Hepatocyte (in vitro differentiated cells): ENCODE results near the gene CCL16. TPM values are rescaled to one million over a fixed set of nuclear protein-coding genes. Genes with fewer than 3 reads are reported as not detected.
A peak's percentile ranks its signal among the peaks of the same experiment; 100 is the strongest.

Source experiments
- DNase-seq: peaks from one replicate; pipeline ENCODE4 v3.0.0-alpha.2; 2016; ENCODE audit warnings: low spot score
- H2AFZ ChIP-seq: fragments of 200-600 bp; sonication (generic); 2 replicates; pipeline ENCODE4 v1.6.0; 2016; ENCODE audit warnings: antibody characterized with exemption, mild to moderate bottlenecking
- H3K27ac ChIP-seq: fragments of 200-600 bp; sonication (generic); 2 replicates; pipeline ENCODE4 v1.5.1; 2016; ENCODE audit warnings: mild to moderate bottlenecking
- H3K27me3 ChIP-seq: fragments of 200-600 bp; sonication (generic); 2 replicates; pipeline ENCODE4 v1.6.1; 2016
- H3K36me3 ChIP-seq: fragments of 200-600 bp; sonication (generic); replicated peaks from 2 replicates; pipeline ENCODE4 v1.5.1; 2016; ENCODE audit warnings: low read depth; ENCODE audit not compliant: insufficient read depth
- H3K4me1 ChIP-seq: fragments of 200-600 bp; sonication (generic); 2 replicates; pipeline ENCODE4 v1.5.1; 2016; ENCODE audit warnings: mild to moderate bottlenecking, moderate library complexity; ENCODE audit not compliant: insufficient read depth
- H3K4me2 ChIP-seq: fragments of 200-600 bp; sonication (generic); 2 replicates; pipeline ENCODE4 v1.6.0; 2016
- H3K4me3 ChIP-seq: fragments of 200-600 bp; sonication (generic); 2 replicates; pipeline ENCODE4 v1.5.1; 2016; ENCODE audit warnings: mild to moderate bottlenecking
- H3K79me2 ChIP-seq: fragments of 200-600 bp; sonication (generic); 2 replicates; pipeline ENCODE4 v1.6.0; 2017; ENCODE audit warnings: mild to moderate bottlenecking
- H3K9me2 ChIP-seq: fragments of 200-600 bp; sonication (generic); replicated peaks from 2 replicates; pipeline ENCODE4 v1.6.0; 2017; ENCODE audit warnings: mild to moderate bottlenecking; ENCODE audit not compliant: insufficient read depth
- H3K9me3 ChIP-seq: fragments of 200-600 bp; sonication (generic); 2 replicates; pipeline ENCODE4 v1.5.1; 2016; ENCODE audit warnings: low read depth, mild to moderate bottlenecking
- H4K20me1 ChIP-seq: fragments of 200-600 bp; sonication (generic); 2 replicates; pipeline ENCODE4 v1.6.0; 2016; ENCODE audit warnings: mild to moderate bottlenecking; ENCODE audit not compliant: insufficient read depth, poor library complexity, severe bottlenecking
- EZH2 ChIP-seq: fragments of 200-600 bp; sonication (generic); IDR thresholded peaks from 2 replicates; pipeline ENCODE4 v1.6.1; 2016; ENCODE audit warnings: antibody characterized with exemption, mild to moderate bottlenecking, borderline replicate concordance
- EZH2phosphoT487 ChIP-seq: fragments of 200-600 bp; sonication (generic); IDR thresholded peaks from one replicate; pipeline ENCODE4 v1.6.1; 2018; ENCODE audit warnings: antibody characterized with exemption, mild to moderate bottlenecking, low read depth, moderate library complexity; ENCODE audit not compliant: unreplicated experiment, severe bottlenecking
- WGBS: methylation state at CpG from one replicate; pipeline ENCODE4 v1.1.6; 2016; ENCODE audit warnings: low lambda C conversion rate; ENCODE audit errors: missing lambda C conversion rate; 5-methylcytosine and 5-hydroxymethylcytosine counted together
- polyA plus RNA-seq: library from polyadenylated mRNA; unstranded; fragments of >200 nt; fragmentation: Nextera tagmentation; extraction: Ambion mirVana; gene quantifications from 2 replicates; pipeline ENCODE4 v1.2.1, GENCODE V29; 2016
- total RNA-seq: library from RNA; depleted of rRNA; stranded (reverse); fragments of >200 nt; gene quantifications from 2 replicates; pipeline ENCODE4 v1.2.3, GENCODE V29; 2014
- TF ChIP-seq, protein P1 (sequence below): fragments of 200-600 bp; sonication (generic); IDR thresholded peaks from 2 replicates; pipeline ENCODE4 v1.5.1; 2016; ENCODE audit warnings: antibody characterized with exemption, mild to moderate bottlenecking; ENCODE audit not compliant: poor library complexity

CCL16 gene
- total and polyA plus RNA-seq, 2 experiments from 2014 or later = not detected

DNA sequence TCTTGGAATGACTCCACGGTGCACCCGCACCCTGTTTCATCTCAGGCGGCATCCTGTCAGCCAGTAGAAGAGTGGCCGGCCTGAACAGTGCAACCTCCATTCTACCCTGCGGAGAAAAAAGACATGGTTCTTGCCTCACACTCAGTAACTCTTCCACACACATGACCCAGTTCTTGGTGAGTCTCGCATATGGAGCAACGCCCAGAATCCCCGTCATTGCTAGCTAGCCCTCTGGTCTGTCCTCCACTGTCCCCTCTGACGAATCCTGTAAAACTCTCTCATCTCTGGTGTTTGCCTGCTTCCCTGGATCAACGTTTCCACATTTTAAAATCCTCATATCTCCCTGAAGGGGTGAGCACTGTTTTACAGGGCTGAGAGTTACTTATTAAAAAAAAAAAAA is 46.5 kb downstream of the CCL16 start:
- H3K9me3 ChIP-seq = no peaks in the 10 kb centered on the region
- DNase-seq = no peak
- no peak overlapping the region for H3K27ac ChIP-seq
- H2AFZ ChIP-seq = no peak overlapping the region
- H3K36me3 ChIP-seq = no peaks in the 10 kb centered on the region
- H4K20me1 ChIP-seq = no peaks in the 10 kb centered on the region
- no peaks in the 10 kb centered on the region for H3K9me2 ChIP-seq
- H3K4me1 ChIP-seq = no peaks in the 10 kb centered on the region
- H3K4me2 ChIP-seq = no peak overlapping the region
- 86% methylated on average over 10 of the region's 10 CpGs for WGBS
- no peaks in the 10 kb centered on the region for H3K79me2 ChIP-seq
- no peak overlapping the region for H3K4me3 ChIP-seq
- no peak for TF ChIP-seq EZH2
- TF ChIP-seq, protein P1, sequence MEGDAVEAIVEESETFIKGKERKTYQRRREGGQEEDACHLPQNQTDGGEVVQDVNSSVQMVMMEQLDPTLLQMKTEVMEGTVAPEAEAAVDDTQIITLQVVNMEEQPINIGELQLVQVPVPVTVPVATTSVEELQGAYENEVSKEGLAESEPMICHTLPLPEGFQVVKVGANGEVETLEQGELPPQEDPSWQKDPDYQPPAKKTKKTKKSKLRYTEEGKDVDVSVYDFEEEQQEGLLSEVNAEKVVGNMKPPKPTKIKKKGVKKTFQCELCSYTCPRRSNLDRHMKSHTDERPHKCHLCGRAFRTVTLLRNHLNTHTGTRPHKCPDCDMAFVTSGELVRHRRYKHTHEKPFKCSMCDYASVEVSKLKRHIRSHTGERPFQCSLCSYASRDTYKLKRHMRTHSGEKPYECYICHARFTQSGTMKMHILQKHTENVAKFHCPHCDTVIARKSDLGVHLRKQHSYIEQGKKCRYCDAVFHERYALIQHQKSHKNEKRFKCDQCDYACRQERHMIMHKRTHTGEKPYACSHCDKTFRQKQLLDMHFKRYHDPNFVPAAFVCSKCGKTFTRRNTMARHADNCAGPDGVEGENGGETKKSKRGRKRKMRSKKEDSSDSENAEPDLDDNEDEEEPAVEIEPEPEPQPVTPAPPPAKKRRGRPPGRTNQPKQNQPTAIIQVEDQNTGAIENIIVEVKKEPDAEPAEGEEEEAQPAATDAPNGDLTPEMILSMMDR = no peak
- TF ChIP-seq EZH2phosphoT487 = no peak
- no peaks in the 10 kb centered on the region for H3K27me3 ChIP-seq

DNA sequence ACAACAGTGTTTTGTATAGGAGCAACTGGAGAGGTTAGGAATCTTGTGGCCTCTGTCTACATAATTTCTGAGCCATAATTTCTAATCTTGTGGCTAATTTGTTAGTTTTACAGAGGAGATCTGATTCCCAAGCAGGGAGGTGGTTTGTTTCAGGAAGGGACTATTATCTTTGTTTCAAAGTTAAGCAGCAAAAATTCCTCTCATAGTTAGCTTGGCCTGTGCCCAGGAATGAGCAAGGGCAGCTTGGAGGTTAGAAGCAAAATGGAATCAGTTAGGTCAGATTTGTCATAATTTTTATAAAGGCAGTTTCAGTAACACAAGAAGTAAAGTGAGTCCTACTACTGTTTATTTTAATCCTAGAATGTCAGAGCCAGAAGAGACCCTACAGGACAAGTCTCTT is 48.7 kb downstream of the CCL16 start:
- TF ChIP-seq EZH2phosphoT487 = no peak
- TF ChIP-seq EZH2 = no peak
- TF ChIP-seq, protein P1 = no peak
- Histone ChIP-seq H3K4me2 (no peak overlapping the region), H3K27me3 (no peaks in the 10 kb centered on the region), H3K79me2 (no peaks in the 10 kb centered on the region), H3K4me1 (no peaks in the 10 kb centered on the region), H2AFZ (no peak overlapping the region), H3K36me3 (no peaks in the 10 kb centered on the region), H3K9me3 (no peaks in the 10 kb centered on the region), H4K20me1 (no peaks in the 10 kb centered on the region), H3K4me3 (no peak overlapping the region), H3K9me2 (no peaks in the 10 kb centered on the region), H3K27ac (no peak overlapping the region)
- DNase-seq = no peak

DNA sequence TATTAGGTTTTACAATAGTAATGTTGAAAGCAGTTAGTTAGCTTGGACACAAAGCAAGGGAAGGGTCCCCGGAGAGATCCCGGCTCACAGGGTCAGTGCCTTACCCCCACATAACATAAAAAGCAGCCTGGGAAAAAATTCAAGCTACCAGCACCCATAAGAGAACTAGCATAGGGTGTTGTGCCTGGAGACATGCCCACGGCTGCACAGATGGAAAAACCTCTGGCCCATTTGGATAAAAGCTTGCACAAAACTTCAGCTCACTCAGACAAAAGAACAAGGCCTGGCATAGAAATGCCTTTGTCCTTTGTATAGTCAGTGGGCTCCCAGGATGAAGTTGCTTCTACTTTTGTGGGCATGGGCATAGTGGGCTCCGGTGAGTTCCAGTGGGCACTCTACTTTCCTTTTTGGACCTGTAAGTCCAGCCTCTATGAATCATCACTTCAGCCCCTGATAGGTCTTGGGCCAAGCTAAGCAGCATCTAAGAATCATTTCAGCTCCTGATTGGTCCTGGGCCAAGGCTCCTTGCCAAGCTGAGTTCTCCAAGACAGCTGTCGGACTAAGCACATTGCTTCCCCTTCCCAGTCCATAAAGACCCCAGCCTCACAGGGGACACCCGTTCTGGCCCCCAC is 49.4 kb downstream of the CCL16 start:
- no peak overlapping the region for H3K4me2 ChIP-seq
- 94% methylated on average over 6 of the region's 6 CpGs for WGBS
- TF ChIP-seq EZH2 = no peak

DNA sequence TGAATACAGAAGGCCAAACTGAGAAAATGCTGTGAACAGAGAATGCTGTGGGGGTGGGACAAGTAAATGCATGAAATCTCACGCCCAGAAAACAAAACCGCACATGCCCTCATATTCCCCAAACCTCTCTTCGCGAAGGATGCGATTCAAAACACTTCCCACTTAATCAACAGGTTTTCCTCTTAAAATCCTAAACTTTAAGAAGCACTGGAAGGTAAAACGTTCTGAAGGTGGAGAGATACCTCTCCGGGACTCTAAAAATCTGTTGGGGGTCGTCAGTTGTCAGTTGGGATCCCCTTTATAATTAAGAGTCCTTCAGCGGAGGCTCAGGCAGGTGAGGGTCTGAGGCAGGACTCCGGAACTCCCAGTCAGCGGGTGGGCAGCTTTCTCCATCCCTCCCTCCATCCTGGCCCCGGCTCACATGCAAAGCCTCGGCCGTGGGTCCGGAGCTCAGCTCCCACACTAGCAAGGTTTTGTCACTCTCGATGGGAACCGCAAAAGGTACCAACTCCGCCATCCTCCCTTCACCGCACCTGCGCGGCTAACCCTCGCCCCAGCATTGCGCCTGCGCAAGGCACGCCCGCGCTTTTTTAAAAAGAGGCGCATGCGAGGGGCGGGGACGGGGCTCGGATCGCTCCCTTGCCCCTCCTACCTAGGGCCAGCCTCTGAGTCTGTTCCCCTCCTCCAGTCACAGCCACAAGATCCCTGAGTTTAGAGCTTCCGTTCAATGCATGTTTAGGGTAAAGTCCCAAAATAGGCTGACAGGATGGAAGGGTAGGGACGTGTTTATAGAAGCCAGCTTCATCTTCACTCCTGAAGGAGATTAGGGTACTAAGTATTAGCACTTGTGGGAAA is 50.9 kb downstream of the CCL16 start, which contains the start of gene RDM1:
Gene RDM1, minus strand, starts transcription at position 563 of the 855 bp plus-strand sequence. Its CDS starts 46 bp downstream, at position 517.
- peak within 1 kb of the TSS; percentile 88 for H3K4me2 ChIP-seq
- peak within 1 kb of the TSS; percentile 97 for H2AFZ ChIP-seq
- H3K9me3 ChIP-seq = no peaks in the 10 kb centered on the region
- no peaks in the 10 kb centered on the region for H3K4me1 ChIP-seq
- no peaks in the 10 kb centered on the region for H3K27me3 ChIP-seq
- peak within 1 kb of the TSS; percentile 28 for H3K4me3 ChIP-seq
- TF ChIP-seq, protein P1 = no peak
- no peak for TF ChIP-seq EZH2
- TF ChIP-seq EZH2phosphoT487 = no peak
- H3K36me3 ChIP-seq = no peaks in the 10 kb centered on the region
- no peaks in the 10 kb centered on the region for H3K79me2 ChIP-seq
- H4K20me1 ChIP-seq = no peaks in the 10 kb centered on the region
- WGBS = 6% methylated on average over 35 of the region's 35 CpGs
- H3K27ac ChIP-seq = no peak within 1 kb of the TSS
- DNase-seq = peak; percentile 85
- H3K9me2 ChIP-seq = no peaks in the 10 kb centered on the region

More for the DNA sequence above, 49.4 kb downstream of the CCL16 start:
- H3K79me2 ChIP-seq = no peaks in the 10 kb centered on the region
- H3K4me1 ChIP-seq = no peaks in the 10 kb centered on the region
- no peak overlapping the region for H3K27ac ChIP-seq
- H4K20me1 ChIP-seq = no peaks in the 10 kb centered on the region
- H3K4me3 ChIP-seq = no peak overlapping the region
- no peaks in the 10 kb centered on the region for H3K9me2 ChIP-seq
- no peaks in the 10 kb centered on the region for H3K9me3 ChIP-seq
- H2AFZ ChIP-seq = no peak overlapping the region
- H3K27me3 ChIP-seq = no peaks in the 10 kb centered on the region
- DNase-seq = no peak
- no peaks in the 10 kb centered on the region for H3K36me3 ChIP-seq
